GM21717 (cell line): ENCODE data around the gene TRAPPC4.
"Not testable (repeated sequence)": the region's sequence is repeated elsewhere in the genome, so short reads cannot be mapped to it uniquely, and the experiment has no call there.

Source experiments
- ATAC-seq: cut with Tn5 transposase; IDR thresholded peaks from one replicate; pipeline ENCODE4 v1.9.1; 2021; ENCODE audit warnings: mild to moderate bottlenecking, moderate library complexity; ENCODE audit not compliant: unreplicated experiment

The TRAPPC4 gene

GRCh38 chr11:119018074-119018938 lies at the start of gene TRAPPC4, which contains the start of gene RPS25:
TRAPPC4 (plus strand) TSS chr11:119018766; CDS start chr11:119018796, 30 bp downstream.
RPS25 (minus strand) TSS chr11:119018343; CDS start chr11:119018284, 59 bp downstream.
- peak; percentile 81 for ATAC-seq

- ATAC-seq, result not testable (repeated sequence)
Observed at GRCh38 chr11:118969508-118969907, 49.1 kb upstream of the TRAPPC4 start.

DNA sequence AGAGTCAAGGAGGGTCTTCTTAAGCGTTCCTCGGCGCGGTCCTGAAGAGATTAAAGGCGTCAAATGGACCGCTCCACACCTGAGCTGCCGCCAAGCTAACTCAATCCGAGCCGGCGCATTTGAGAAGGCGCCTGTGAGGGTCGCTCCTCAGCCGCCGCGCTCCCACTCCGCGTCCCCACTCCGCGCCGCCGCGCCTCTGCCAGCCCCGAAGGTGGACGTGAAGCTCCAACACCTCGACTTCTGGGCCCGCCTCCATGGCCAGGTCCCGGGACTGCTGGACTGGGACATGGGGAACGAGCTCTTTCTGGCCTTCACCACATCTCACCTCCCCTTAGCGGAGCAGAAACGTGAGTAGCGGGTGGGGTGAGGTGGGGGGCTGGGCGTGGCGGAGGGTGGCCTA lies 46.9 kb upstream of the TRAPPC4 start, which contains the start of gene FOXR1:
TSS of gene FOXR1 (plus strand) at position 116 of the 400 bp plus-strand sequence. CDS start at position 287, 171 bp downstream.
- no peak for ATAC-seq

DNA sequence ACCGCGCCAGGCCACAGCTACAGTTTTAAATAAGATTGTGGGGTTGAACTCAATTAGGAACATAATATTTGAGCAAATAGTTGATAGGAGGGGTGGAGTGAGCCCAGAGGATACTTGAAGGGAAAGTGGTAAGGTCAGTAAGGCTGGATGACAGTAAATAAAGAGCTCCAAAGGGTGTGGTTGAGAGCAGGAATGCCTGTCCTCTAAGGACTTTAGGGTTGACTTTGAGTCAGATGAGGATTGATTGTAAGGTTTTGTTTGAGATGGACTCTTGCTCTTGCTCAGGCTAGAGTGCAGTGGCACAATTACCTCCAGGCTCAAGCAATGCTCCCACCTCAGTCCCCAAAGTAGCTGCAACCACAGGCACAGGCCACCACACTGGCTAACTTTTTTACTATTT lies 44.6 kb upstream of the TRAPPC4 start:
- ATAC-seq, result no peak

DNA sequence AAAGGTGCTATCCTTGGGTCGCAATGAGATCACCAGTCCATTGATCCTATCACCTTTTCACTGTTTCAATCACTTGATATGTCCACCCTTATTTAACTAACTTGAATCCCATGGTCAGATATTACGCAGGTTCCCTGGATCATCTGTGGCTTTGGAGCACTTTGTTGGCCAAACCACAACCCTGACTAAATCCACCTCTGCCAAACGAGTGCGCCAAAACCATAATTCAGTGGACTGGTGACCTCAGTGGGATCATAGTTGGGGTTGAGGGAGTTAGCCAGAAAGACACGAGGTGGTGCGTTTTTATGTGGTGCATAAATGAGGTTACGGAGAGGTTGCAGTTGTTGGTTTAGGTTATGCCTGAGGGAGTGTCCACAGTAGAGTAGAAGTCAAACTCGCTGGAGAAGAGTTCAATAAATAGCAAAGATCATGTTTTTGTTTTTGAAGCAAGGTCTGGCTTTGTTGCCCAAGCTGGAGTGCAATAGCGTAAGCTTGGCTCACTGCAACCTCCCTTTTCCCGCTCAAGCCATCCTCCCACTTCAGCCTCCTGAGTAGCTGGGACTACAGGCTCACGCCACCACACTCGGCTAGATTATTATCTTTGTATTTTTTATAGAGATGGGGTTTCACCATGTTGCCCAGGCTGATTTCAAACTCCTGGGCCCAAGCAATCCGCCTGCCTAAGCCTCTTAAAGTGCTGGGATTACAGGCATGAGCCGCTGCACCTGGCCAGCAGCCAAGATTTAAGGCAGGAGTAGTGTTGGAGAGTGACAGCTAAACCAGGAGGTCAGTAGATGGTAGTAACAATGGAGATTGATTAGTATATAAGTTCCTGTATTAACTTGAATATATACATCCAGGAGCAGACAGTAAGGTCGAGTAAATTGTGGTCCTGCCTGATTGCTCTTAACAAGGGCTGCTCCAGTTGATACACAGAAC lies 42.5 kb upstream of the TRAPPC4 start:
- ATAC-seq, result no peak

DNA sequence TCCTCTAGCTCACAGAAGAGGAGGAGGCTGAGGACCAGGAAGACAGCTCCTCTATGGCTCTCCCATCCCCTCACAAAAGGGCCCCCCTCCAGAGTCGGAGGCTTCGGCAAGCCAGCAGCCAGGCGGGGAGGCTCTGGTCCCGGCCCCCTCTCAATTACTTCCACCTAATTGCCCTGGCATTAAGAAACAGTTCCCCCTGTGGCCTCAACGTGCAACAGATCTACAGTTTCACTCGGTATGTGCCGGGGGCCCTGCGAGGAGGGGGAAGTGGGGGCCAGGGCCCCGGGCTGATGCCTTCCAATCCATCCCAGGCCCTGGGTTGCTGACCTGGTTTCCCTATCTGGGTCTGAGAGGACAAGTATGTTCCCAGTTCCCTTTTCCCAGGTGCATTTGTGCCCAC lies 39.1 kb upstream of the TRAPPC4 start:
- no peak for ATAC-seq

DNA sequence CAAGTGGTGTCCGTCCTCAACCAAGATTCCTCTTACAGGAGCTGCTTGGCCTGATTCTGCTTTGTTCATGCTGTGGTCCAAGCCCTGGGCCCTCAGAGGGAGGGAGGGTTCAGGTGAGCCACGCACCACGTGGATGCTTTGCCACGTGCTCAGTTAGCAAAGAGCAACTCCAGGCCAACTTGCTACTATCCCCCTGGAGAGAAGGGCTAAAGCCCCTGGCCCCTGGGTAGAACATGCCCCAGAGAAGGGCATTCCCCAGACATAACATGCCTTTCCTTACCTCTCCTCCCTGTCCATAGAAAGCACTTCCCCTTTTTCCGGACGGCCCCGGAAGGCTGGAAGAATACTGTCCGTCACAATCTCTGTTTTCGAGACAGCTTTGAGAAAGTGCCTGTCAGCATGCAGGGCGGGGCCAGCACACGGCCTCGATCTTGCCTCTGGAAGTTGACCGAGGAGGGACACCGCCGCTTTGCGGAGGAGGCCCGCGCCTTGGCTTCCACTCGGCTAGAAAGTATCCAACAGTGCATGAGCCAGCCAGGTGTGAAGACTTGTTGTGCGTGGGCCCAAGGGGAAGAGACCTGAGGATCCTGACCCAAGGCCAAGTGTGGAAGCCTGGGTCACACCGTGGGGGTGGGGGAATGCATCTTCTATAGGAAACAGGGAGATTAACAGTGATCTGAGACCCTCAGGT lies 38.2 kb upstream of the TRAPPC4 start:
- ATAC-seq, result no peak

DNA sequence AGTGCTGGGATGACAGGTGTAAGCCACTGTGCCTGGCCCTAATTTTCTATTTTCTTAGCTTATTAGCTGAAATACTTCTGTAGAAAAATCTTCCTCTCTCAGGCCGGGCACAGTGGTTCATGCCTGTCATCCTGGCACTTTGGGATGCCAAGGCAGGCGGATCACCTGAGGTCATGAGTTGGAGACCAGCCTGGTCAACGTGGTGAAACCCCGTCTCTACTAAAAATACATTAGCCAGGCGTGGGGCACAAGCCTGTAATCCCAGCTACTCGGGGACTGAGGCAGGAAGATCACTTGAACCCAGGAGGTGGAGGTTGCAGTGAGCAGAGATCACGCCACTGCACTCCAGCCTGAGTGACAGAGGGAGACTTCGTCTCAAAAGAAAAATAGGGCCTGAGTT lies 34.2 kb upstream of the TRAPPC4 start:
- not testable (repeated sequence) for ATAC-seq

- no peak for ATAC-seq
Observed at GRCh38 chr11:118984825-118985224, 33.7 kb upstream of the TRAPPC4 start.

GRCh38 chr11:118988280-118988679 lies 30.3 kb upstream of the TRAPPC4 start:
- ATAC-seq, result no peak

DNA sequence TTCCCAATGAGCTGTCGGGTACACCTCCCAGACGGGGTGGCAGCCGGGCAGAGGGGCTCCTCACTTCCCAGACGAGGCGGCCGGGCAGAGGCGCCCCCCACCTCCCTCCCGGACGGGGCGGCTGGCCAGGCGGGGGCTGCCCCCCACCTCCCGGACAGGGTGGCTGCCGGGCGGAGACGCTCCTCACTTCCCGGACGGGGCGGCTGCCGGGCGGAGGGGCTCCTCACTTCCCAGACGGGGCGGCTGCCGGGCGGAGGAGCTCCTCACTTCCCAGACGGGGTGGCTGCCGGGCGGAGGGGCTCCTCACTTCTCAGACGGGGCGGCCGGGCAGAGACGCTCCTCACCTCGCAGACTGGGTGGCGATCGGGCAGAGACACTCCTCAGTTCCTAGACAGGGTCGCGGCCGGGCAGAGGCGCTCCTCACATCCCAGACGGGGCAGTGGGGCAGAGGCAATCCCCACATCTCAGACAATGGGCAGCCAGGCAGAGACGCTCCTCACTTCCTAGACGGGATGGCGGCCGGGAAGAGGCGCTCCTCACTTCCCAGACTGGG lies 27.0 kb upstream of the TRAPPC4 start:
- ATAC-seq, result not testable (repeated sequence)

DNA sequence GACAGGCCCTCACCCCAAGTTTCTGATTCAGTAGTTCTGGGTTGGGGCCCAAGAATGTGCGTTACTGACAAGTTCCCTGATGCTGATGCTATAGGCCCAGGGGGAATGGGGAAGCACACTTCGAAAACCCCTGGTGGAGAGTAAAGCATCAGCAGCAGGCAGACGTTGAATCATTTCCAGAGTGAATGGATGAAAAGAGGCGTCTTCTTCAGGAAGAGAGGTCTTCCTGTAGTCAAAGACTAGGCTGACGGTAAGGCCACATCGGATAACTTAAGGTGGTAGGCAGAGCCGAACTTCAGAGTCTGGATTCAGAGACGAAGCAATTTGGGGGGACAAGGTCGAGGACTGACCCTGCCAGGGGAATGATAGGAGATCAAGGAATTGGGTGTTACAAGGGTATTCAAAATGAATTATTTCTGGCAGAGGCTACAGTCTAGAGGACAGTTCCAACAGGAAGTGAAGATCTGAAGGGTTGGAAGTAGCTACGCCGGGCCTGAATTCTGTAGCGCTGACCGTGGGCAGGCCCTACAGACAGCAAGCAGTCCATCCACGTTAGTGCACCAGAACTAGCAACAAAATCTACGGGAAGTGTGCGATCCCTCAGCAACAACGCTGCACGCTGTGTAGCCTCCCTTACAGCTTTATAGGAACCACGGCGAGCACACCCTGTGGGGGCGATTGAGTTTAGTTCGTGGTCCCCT lies 21.5 kb upstream of the TRAPPC4 start:
- ATAC-seq, result peak; percentile 5

DNA sequence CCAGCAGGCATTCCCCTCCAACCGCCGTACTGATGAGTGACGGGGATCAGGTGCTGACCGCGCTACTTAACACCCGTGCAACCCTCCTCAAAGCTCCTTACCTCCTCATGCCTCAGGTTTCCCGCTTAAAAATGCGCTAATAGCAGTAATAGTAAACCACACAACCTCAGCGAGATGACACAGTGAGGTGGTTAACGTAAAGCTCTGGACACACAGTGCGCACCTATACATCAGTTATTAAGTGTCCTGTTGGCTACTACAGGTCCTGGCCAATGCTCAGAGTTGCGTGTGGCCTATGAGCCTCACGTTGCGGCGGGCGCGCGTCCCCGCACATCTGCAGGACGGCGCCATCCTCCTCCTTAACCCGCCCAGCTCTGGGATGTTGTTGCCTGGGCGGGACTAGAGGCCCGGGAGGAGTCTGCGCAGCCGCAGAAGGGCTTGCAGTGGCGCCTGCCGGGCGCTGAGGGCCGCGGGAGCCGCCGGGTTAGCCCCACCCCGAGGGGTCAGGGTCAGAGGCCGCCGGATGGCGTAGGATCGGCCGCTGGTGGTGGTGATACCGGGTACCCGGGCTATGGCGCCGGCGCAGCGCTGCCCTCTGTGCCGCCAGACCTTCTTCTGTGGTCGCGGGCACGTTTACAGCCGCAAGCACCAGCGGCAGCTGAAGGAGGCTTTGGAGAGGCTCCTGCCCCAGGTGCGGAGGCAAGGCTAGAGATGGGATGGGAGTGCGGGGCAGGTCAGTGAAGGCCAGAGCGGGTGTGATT lies 20.8 kb upstream of the TRAPPC4 start, which contains the start of gene CENATAC:
TSS of gene CENATAC (plus strand) at position 512 of the 761 bp plus-strand sequence. CDS start at position 572, 60 bp downstream.
- ATAC-seq, result peak; percentile 82

DNA sequence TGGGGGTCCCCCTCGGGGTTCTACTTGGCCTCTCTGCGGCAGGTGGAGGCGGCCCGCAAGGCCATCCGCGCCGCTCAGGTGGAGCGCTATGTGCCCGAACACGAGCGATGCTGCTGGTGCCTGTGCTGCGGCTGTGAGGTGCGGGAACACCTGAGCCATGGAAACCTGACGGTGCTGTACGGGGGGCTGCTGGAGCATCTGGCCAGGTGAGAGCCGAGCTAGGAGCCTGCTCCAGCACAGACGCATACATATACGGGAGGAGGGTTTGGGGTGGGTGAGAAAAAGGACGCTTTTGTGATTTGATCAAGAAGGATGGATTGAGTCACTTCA lies 20.2 kb upstream of the TRAPPC4 start:
- ATAC-seq, result no peak

GRCh38 chr11:118998822-118999221 lies 19.7 kb upstream of the TRAPPC4 start:
- ATAC-seq, result no peak

DNA sequence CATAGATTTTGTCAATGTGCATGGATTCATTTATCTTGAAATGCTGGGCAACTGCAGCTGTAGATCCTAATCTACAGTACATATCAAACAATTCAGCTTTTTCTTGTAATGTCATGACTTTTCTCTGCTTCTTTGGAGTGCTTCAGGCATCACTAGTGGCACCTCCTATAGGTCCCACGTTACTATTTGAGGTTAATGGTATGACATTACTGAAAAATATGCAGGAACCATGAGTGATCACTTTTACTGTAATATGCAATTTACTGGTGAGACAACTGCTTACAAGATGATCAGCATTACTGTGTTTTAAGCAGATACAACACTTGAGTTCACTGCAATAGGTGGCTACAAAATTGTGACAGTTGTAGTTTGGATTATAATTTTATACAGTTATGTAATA lies 17.7 kb upstream of the TRAPPC4 start:
- no peak for ATAC-seq

DNA sequence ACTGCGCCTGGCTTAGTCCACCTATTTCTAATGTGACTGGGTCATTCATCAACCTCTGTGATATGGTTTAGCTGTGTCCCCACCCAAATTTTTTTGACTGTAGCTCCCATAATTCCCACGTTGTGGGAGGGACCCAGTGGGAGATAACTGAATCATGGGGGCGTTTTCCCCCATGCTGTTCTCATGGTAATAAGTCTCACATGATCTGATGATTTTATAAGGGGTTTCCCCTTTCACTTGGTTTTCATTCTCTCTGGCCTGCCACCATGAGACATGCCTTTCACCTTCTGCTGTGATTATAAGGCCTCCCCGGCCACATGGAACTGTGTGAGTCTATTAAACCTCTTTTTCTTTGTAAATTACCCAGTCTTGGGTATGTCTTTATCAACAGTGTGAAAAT lies 11.9 kb upstream of the TRAPPC4 start:
- no peak for ATAC-seq

GRCh38 chr11:119011476-119012053 lies 7.0 kb upstream of the TRAPPC4 start:
- no peak for ATAC-seq
